Spleen (tissue), 11 donors: ENCODE data around the gene MDGA2. TPM values are rescaled to one million over a fixed set of nuclear protein-coding genes. Genes with fewer than 3 reads are reported as not detected.
"Not testable (repeated sequence)": the region's sequence is repeated elsewhere in the genome, so short reads cannot be mapped to it uniquely, and the experiment has no call there.

Source experiments
- DNase-seq: peaks from one replicate; pipeline ENCODE4 v3.0.0-alpha.2; 2020
- H3K27ac ChIP-seq, 8 donors: fragments of 200-600 bp; sonication (generic) in 7 of 8; 1 replicate in 4 of 8; 2 replicates in 4 of 8; pipeline versions ENCODE4 v1.5.0 to v1.8.0; 2016 to 2021; ENCODE audit warnings: inconsistent platforms in 4 of 8, mild to moderate bottlenecking in 4 of 8, moderate library complexity in 1 of 8
- H3K27me3 ChIP-seq, 7 donors: fragments of 200-600 bp; sonication (generic) in 6 of 7; replicated peaks in 1 of 7; 1 replicate in 4 of 7; 2 replicates in 3 of 7; pipeline versions ENCODE4 v1.5.0 to v1.8.0; 2016 to 2021; ENCODE audit warnings: inconsistent platforms in 3 of 7, mild to moderate bottlenecking in 1 of 7
- H3K36me3 ChIP-seq, 6 donors: fragments of 200-600 bp; sonication (generic) in 5 of 6; 1 replicate in 4 of 6; 2 replicates in 2 of 6; pipeline versions ENCODE4 v1.5.0 to v1.8.0; 2016 to 2021; ENCODE audit warnings: inconsistent platforms in 2 of 6
- H3K4me1 ChIP-seq, 6 donors: fragments of 200-600 bp; sonication (generic) in 5 of 6; 1 replicate in 3 of 6; 2 replicates in 3 of 6; pipeline versions ENCODE4 v1.5.0 to v1.8.0; 2016 to 2021; ENCODE audit warnings: inconsistent platforms in 3 of 6
- H3K4me3 ChIP-seq, 8 donors: fragments of 200-600 bp; sonication (generic) in 7 of 8; 1 replicate in 4 of 8; 2 replicates in 4 of 8; pipeline versions ENCODE4 v1.5.0 to v1.8.0; 2016 to 2021; ENCODE audit warnings: inconsistent platforms in 4 of 8, mild to moderate bottlenecking in 4 of 8, moderate library complexity in 2 of 8
- H3K9me3 ChIP-seq, 8 donors: fragments of 200-600 bp; sonication (generic) in 7 of 8; 1 replicate in 4 of 8; 2 replicates in 4 of 8; pipeline versions ENCODE4 v1.5.0 to v1.8.0; 2016 to 2021; ENCODE audit warnings: inconsistent platforms in 4 of 8
- POLR2A ChIP-seq, 3 donors: fragments of 450-650 bp; IDR thresholded peaks; one replicate each; pipeline ENCODE4 v1.5.1; 2017; ENCODE audit warnings: antibody characterized with exemption in 3 of 3, mild to moderate bottlenecking in 1 of 3
- POLR2AphosphoS5 ChIP-seq, 3 donors: sonication (generic); formaldehyde crosslinking; IDR thresholded peaks; one replicate each; pipeline ENCODE4 v1.5.1; 2017; ENCODE audit warnings: antibody characterized with exemption in 3 of 3
- WGBS, 5 donors: extraction: QIAGEN DNeasy Blood & Tissue Kit in 3 of 5; methylation state at CpG; one replicate each; pipeline versions ENCODE4 v1.1.5 to v1.1.7; 2013 to 2018; 5-methylcytosine and 5-hydroxymethylcytosine counted together
- intact Hi-C: fragments of 100-400 bp; cut with DNase I; formaldehyde crosslinking; loops from one replicate; pipeline ENCODE4 v1.15.0; 2023; ENCODE audit warnings: low total_unique reads
- polyA plus RNA-seq, 3 donors: library from polyadenylated mRNA; stranded (reverse); fragments of 200-250 nt; gene quantifications; one replicate each; pipeline ENCODE4 v1.2.1, GENCODE V29; 2013
- total RNA-seq, 7 donors: library from RNA; depleted of rRNA in 3 of 7; stranded (reverse); fragments of >200 nt in 3 of 7; fragmentation: NEBNext Ultra II Directional in 4 of 7; extraction: Animal tissue kit (Norgen Biotek cat#: 25700) in 4 of 7; gene quantifications; one replicate each; pipeline versions ENCODE4 v1.1.0 to v1.2.1, GENCODE V29; 2016 to 2021
- TF ChIP-seq, protein P1 (sequence below), 11 experiments: fragments of 200-600 bp in 7 of 11; fragments of 450-650 bp in 4 of 11; sonication (generic) in 4 of 11; IDR thresholded peaks in 8 of 11; conservative IDR thresholded peaks in 3 of 11; 1 replicate in 7 of 11; 2 replicates in 4 of 11; pipeline versions ENCODE4 v1.4.0 to v1.8.0; 2016 to 2021; ENCODE audit warnings: antibody characterized with exemption in 11 of 11, inconsistent platforms in 4 of 11, mild to moderate bottlenecking in 1 of 11
- donor health status: healthy with polysubstance abuse.
- donor health status: DM: no; HTN: no; CAD: no; lungs with moderate emphysema.
- donor health status: DM: no; HTN: no; CAD: no.
- donor health status: Bipolar disorder and iron deficiency.
- donor health status: healthy.
- donor health status: DM: no; HTN: no; CAD: no.
- donor health status: DM: yes; HTN: yes; CAD: no.

MDGA2 gene
- total and polyA plus RNA-seq, 10 donors = 0.06 to 0.26 (median 0.07) TPM; not detected in 7

DNA sequence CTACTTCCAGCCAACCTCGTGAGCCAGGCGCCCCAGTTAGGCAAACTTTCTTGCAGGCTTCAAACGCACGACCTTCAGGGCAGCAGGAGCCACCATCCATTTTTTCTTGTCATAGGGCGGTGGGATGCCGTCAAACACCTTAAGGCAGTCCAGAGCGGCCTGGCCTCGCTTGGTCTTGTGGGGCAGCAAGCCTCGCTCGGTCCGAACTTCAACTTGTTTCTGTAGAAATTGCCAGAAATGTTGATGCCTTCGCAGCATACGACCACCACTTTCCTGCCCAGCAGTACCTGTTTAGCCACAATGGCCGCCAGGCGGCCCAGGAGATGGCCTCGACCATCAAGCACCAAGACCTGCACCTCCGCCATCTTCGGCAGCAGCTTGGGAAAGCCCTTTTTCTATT, 474.7 kb downstream of the MDGA2 start:
- no peak overlapping the region for H3K27ac ChIP-seq
- 92 to 96% (median 94%) methylated on average over 18 of the region's 18 CpGs for WGBS, 5 donors
- no peak for DNase-seq
- intact Hi-C loops = no loop called here
- no peaks in the 10 kb centered on the region for H3K36me3 ChIP-seq
- H3K4me1 ChIP-seq = no peaks in the 10 kb centered on the region
- no peaks in the 10 kb centered on the region for H3K27me3 ChIP-seq
- peaks cover 0 to 4% (median 0%) of the 10 kb centered on the region in 8 donors for H3K9me3 ChIP-seq
- TF ChIP-seq POLR2A (IDR thresholded peaks at IDR 0.05) = no peak
- TF ChIP-seq, protein P1, sequence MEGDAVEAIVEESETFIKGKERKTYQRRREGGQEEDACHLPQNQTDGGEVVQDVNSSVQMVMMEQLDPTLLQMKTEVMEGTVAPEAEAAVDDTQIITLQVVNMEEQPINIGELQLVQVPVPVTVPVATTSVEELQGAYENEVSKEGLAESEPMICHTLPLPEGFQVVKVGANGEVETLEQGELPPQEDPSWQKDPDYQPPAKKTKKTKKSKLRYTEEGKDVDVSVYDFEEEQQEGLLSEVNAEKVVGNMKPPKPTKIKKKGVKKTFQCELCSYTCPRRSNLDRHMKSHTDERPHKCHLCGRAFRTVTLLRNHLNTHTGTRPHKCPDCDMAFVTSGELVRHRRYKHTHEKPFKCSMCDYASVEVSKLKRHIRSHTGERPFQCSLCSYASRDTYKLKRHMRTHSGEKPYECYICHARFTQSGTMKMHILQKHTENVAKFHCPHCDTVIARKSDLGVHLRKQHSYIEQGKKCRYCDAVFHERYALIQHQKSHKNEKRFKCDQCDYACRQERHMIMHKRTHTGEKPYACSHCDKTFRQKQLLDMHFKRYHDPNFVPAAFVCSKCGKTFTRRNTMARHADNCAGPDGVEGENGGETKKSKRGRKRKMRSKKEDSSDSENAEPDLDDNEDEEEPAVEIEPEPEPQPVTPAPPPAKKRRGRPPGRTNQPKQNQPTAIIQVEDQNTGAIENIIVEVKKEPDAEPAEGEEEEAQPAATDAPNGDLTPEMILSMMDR (IDR thresholded peaks at IDR 0.05 in 8 of 11, conservative IDR thresholded peaks at IDR 0.05 in 3 of 11) = no peak
- H3K4me3 ChIP-seq = no peak overlapping the region

DNA sequence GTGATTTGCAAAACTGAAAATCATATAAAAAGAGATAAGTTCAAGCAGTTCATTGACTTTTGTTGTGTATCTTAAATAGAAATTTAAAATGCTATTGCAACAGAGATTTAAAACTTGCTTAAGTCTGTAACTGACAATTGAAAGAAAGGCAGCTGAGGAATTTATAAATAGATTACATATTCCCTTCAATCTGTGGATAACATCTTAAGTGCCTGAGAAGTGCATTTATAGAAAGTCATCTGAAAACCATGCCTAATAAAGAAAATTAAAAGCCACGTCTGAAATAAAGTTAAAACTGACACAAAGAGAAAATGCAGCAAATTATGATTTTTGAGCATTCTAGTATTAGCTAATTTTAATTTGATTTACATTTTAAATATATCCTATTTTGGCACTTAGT, 479.8 kb downstream of the MDGA2 start:
- Histone ChIP-seq H3K36me3 (no peaks in the 10 kb centered on the region), H3K4me3 (no peak overlapping the region), H3K9me3 (peaks cover 0 to under 1% (median 0%) of the 10 kb centered on the region in 8 donors), H3K27ac (no peak overlapping the region), H3K4me1 (no peaks in the 10 kb centered on the region), H3K27me3 (no peaks in the 10 kb centered on the region)
- 71 to 81% (median 75%) methylated on average over 1 of the region's 1 CpG for WGBS, 5 donors
- TF ChIP-seq POLR2A (IDR thresholded peaks at IDR 0.05) (no peak), POLR2AphosphoS5 (IDR thresholded peaks at IDR 0.05) (no peak)
- TF ChIP-seq, protein P1 (IDR thresholded peaks at IDR 0.05 in 8 of 11, conservative IDR thresholded peaks at IDR 0.05 in 3 of 11) = no peak
- DNase-seq = no peak
- intact Hi-C loops = no loop called here

DNA sequence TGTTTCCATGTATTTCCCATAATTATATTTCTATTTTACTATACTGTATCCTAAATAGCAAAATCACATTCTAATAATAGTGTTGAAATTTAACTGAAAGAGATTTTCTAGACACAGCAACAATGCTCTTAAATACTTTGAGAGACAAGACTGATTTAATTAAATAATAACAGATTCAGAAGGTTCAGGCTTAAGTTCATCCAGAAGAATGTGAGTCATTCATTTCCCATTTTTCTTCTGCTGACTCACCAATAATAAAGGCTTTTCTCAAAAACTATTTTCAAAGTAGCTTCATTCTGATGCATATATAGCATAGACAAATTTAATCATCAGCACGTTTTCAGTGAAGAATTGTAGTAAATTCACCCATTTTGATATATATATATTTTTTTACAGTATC, 481.4 kb downstream of the MDGA2 start:
- intact Hi-C loops = no loop called here
- 41 to 79% (median 50%) methylated on average over 1 of the region's 1 CpG for WGBS, 5 donors
- no peaks in the 10 kb centered on the region for H3K36me3 ChIP-seq

DNA sequence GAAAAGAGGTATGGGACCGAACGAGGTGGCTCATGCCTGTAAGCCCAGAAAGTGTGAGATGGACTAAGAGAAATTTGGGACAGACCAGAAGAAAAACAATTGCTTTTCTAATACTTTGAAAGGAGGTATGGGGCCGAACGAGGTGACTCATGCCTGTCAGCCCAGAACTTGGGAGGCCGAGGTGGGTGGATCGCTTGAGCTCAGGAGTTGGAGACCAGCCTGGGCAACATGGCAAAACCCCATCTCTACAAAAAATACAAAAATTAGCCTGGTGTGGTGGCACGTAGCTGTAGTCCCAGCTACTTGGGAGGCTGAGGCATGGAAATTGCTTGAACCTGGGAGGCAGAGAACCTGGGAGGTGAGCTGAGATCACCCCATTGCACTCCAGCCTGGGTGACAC, 483.2 kb downstream of the MDGA2 start:
- intact Hi-C loops = not testable (repeated sequence)

More for the DNA sequence above, 481.4 kb downstream of the MDGA2 start:
- TF ChIP-seq, protein P1 (IDR thresholded peaks at IDR 0.05 in 8 of 11, conservative IDR thresholded peaks at IDR 0.05 in 3 of 11) = no peak
- no peak for TF ChIP-seq POLR2AphosphoS5 (IDR thresholded peaks at IDR 0.05)
- Histone ChIP-seq H3K4me1 (no peaks in the 10 kb centered on the region), H3K27me3 (no peaks in the 10 kb centered on the region), H3K4me3 (no peak overlapping the region), H3K27ac (no peak overlapping the region), H3K9me3 (no peaks in the 10 kb centered on the region)
- no peak for DNase-seq

DNA sequence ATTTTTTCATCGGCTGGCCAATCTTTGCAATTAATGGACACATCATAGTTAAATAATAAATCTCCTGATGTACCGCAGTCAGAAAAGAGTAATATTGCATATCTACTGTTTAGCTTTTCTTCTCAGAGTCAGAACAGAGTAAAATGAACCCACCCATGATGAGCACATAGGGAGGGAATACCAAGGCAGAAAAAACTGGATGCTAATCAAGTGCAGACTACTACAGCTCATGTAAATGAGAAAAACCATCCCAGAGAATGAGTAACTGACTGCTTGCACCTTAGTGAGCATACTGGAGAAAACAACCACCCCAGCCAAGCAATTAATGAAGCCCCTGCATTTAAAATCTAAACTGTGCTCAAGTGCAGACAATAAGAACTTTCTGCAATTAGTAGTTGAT, 483.7 kb downstream of the MDGA2 start:
- DNase-seq = no peak
- H3K4me3 ChIP-seq = no peak overlapping the region
- no peaks in the 10 kb centered on the region for H3K9me3 ChIP-seq
- H3K27me3 ChIP-seq = no peaks in the 10 kb centered on the region
- WGBS, 5 donors = 90 to 96% (median 94%) methylated on average over 2 of the region's 2 CpGs
- H3K27ac ChIP-seq = no peak overlapping the region
- TF ChIP-seq POLR2AphosphoS5 (IDR thresholded peaks at IDR 0.05) = no peak
- no peak for TF ChIP-seq POLR2A (IDR thresholded peaks at IDR 0.05)
- TF ChIP-seq, protein P1 (IDR thresholded peaks at IDR 0.05 in 8 of 11, conservative IDR thresholded peaks at IDR 0.05 in 3 of 11) = no peak
- intact Hi-C loops = no loop called here
- no peaks in the 10 kb centered on the region for H3K36me3 ChIP-seq
- no peaks in the 10 kb centered on the region for H3K4me1 ChIP-seq

More for the DNA sequence above, 483.2 kb downstream of the MDGA2 start:
- H3K27ac ChIP-seq, H3K36me3 ChIP-seq, H3K4me1 ChIP-seq, DNase-seq, H3K9me3 ChIP-seq, H3K27me3 ChIP-seq, H3K4me3 ChIP-seq: not testable (repeated sequence)
- WGBS, 5 donors = 80 to 92% (median 86%) methylated on average over 7 of the region's 7 CpGs
